HG03354 (cell line): ENCODE measurements around the gene PDIA2.
"Not testable (repeated sequence)": the region's sequence is repeated elsewhere in the genome, so short reads cannot be mapped to it uniquely, and the experiment has no call there.

Source experiments
- ATAC-seq: cut with Tn5 transposase; IDR thresholded peaks from one replicate; pipeline ENCODE4 v1.9.1; 2021; ENCODE audit warnings: mild to moderate bottlenecking; ENCODE audit not compliant: unreplicated experiment, poor library complexity, severe bottlenecking

The PDIA2 gene

GRCh38 chr16:283033-283805 lies at the start of gene PDIA2:
TSS of gene PDIA2 (plus strand) at chr16:283164. CDS start at chr16:283170, 6 bp downstream.
- ATAC-seq, result no peak

GRCh38 chr16:234468-235305 lies 48.3 kb upstream of the PDIA2 start, which contains the start of gene FAM234A:
TSS of gene FAM234A (plus strand) at chr16:234821. CDS start at chr16:254414, 19,593 bp downstream.
- ATAC-seq, result peak; percentile 86

DNA sequence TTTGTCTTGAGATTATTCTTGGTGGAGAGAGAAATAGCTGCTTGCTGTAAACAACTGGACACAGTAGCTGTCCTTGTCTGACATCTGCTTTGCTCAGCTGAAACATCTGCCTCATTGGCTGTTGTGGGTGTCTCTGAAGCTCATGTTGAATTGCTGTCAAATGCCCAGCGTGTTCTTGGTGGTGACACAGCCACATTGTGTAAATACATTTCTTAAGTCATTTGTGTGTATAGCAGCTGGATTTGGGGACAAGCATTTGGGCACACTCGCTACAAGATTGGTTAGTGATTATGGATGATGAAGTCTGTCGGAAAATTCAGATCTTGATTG lies 43.1 kb upstream of the PDIA2 start:
- ATAC-seq, result no peak

DNA sequence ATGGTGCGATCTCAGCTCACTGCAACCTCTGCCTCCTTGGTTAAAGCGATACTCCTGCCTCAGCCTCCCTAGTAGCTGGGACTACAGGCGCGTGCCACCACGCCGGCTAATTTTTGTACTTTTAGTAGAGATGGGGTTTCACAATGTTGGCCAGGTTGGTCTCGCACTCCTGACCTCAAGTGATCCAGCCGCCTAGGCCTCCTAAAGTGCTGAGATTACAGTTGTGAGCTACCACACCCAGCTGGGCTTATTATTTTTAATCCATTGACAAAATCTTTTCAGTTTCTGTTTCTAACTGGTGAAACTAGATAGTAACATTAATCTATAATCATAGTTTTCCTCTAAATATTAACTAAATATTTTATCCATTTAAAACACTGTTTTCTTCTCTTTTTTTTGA lies 42.4 kb upstream of the PDIA2 start:
- no peak for ATAC-seq

DNA sequence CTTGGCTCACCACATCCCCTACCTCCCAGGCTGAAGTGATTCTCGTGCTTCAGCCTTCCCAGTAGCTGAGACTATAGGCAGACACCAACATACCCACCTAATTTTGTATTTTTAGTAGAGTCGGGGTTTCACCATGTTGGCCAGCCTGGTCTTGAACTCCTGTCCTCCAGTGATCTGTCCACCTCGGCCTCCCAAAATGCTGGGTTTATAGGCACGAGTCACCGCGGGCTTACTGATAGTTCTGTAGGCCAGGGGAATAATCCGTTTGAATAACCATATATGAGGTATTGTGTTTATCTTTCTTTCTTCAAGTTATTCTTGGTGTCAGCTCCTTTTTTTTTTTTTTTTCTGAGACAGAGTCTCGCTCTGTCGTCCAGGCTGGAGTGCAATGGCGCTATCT lies 40.7 kb upstream of the PDIA2 start:
- ATAC-seq, result no peak

DNA sequence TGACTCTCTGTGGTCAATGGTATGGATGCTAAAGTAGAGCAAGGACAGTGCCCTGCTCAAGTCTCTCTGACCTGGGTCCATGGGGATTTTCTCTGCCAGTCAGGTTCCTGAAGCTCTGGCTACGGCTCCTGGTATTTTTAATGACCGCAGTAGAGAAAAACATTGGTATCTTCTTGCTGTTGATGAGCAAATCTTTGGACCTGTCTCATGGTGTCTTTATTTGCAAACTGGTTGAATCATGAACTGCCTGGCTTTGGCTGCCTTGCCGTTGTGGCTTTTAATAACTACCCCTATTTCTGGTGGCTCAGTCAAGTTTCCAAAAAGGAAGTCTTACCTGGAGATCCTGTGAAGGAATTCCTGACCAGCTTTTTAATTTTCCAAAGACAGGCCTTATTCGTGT lies 39.6 kb upstream of the PDIA2 start:
- ATAC-seq, result no peak

- no peak for ATAC-seq
Measured at GRCh38 chr16:245105-245504, 37.9 kb upstream of the PDIA2 start.

DNA sequence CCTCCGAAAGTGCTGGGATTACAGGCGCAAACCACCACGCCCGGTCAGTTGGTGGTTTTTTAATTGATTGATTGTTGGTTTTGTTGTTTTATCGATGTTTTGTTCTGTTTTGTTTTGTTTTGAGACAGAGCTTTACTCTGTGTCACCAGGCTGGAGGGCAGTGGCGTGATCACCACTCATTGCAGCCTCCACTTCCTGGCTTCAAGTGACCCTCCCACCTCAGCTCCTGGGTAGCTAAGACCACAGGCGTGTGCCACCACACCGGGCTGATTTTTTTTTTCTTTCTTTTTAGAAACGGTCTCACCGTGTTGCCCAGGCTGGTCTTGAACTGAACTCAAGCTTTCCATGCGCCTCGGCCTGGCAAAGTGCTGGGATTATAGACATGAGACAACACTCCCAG lies 35.9 kb upstream of the PDIA2 start:
- no peak for ATAC-seq

GRCh38 chr16:249431-249830 lies 33.5 kb upstream of the PDIA2 start:
- ATAC-seq, result no peak

DNA sequence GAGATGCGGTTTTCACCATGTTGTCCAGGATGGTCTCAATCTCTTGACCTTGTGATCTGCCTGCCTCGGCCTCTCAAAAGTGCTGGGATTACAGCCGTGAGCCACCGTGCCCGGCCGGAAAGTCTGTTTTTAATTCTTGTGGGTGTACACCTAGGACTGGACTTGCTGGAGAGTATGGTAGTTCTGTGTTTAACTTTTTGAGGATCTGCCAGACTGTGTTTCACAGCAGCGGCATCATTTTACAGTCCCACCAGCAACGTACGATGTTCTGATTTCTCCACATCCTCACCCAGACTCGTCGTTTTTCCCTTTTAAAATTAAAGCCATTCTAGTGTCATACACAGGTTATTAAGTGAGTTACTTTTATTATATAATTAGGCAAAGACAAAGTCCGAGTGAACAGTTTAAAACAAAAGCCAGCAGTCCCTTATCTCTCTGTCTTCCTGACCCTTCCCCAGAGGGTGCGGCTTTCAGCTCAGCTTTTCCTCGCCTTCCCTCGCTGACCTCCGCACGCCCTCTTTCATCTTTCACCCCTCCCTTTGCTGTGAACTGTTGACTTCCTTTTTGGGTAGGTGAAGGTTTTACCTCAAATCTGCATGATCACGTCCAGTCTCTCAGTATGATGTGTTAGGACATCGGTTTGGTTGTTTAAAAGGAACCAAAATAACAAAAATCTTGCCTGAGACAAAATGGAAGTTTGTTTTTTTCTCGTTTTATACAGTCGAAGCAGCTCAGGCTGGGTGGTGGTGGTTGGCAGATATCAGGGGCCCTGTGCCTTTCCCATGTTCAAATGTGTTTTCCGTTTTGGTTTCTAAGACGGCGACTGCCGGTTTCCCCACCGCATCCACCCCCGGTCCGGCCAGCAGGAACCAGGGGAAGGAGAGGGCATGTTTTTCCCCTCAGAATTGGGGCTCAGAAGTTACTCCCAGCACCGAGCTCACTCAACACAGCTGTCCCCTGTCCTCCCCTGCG lies 30.3 kb upstream of the PDIA2 start:
- ATAC-seq, result no peak

GRCh38 chr16:253833-254232 lies 29.1 kb upstream of the PDIA2 start:
- no peak for ATAC-seq

DNA sequence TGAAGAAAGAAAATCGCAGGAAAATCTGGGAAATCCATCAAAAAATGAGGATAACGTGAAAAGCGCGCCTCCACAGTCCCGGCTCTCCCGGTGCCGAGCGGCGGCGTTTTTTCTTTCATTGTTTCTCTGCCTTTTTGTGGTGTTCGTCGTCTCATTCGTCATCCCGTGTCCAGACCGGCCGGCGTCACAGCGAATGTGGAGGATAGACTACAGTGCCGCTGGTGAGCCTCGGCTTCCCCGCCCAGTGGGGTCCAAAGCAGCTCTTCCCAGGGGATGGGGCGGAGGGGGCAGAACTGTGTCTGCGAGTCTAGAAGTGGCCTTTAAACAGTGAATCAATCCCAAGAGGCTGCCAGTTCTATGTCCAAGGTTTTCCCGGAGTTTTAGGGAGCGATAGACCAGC lies 28.5 kb upstream of the PDIA2 start:
- no peak for ATAC-seq

DNA sequence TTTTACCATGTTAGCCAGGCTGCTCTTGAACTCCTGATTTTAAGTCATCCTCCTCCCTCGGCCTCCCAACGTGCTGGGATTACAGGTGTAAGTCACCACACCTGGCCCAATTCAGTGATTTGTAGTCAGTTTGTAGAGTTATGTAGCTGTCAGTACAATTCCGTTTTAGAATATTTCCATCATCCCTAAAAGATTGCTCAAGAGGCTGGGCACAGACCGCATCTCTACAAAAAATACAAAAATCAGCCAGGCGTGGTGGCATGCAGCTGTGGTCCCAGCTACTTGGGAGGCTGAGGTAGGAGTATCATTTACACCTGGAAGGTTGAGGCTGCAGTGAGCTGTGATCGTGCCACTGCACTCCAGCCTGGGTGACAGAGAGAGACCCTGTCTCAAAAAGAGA lies 27.8 kb upstream of the PDIA2 start:
- no peak for ATAC-seq

GRCh38 chr16:258091-258490 lies 24.9 kb upstream of the PDIA2 start:
- not testable (repeated sequence) for ATAC-seq

- no peak for ATAC-seq
Measured at GRCh38 chr16:259226-259625, 23.7 kb upstream of the PDIA2 start.

DNA sequence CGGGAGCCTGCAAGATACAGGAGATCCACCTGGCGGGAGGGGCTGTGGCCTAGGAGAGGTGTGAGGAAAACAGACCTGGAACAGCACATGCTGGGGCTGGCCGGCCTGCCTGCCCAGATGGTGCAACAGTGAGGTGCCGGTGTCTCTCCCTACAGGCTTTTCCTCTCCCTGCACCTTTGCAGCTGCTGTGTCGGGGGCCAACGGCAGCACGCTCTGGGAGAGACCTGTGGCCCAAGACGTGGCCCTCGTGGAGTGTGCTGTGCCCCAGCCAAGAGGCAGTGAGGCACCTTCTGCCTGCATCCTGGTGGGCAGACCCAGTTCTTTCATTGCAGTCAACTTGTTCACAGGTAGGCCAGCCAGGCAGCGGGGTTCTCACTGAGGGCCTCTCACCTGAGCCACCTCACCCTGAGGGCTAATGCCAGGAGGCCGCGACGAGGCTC lies 23.1 kb upstream of the PDIA2 start:
- ATAC-seq, result no peak

DNA sequence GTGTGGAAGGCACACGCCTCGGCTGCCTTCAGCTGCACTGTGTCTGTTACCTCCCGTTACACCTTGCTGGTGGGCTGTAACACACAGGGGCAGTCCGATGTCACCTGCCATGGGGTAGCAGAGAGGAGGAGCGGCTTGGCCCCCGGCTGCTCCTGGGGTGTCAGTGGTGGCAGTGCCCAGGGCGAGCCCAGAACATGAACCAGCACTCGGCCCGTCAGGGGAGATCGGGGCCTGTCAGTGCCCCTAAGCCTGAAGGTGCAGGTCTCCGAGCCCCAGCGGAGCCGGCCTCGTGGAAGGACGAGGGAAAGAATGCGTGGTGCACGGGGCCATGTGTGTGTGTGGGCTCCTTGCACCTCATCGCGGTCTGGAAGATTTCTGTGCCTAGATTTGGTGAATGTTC lies 22.6 kb upstream of the PDIA2 start:
- no peak for ATAC-seq

DNA sequence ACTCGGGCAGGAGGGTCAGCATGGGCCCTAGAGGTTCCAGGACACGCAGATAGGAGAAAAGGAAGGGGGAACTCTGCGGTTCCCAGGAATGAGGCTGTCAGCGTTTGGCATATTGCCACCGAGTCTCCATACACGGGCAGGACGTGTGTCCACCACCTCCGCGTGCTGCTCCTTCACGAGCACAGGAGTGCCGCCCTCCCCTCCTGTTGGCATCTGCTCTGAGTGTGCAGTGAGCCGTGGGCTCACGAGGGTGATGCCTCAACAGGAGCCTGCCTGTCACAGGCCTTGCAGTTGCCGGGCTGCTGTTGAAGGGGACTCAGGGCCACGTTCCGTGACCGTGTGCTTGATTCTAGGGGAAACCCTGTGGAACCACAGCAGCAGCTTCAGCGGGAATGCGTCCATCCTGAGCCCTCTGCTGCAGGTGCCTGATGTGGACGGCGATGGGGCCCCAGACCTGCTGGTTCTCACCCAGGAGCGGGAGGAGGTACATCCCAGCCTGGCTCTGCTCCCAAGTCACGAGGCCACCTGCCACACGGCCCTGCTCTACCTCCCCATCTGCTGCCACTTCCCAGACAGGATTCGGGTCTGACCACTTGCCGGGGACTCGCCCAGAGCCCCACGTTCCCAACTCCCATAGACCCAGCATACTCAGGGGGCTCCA lies 21.8 kb upstream of the PDIA2 start:
- no peak for ATAC-seq

DNA sequence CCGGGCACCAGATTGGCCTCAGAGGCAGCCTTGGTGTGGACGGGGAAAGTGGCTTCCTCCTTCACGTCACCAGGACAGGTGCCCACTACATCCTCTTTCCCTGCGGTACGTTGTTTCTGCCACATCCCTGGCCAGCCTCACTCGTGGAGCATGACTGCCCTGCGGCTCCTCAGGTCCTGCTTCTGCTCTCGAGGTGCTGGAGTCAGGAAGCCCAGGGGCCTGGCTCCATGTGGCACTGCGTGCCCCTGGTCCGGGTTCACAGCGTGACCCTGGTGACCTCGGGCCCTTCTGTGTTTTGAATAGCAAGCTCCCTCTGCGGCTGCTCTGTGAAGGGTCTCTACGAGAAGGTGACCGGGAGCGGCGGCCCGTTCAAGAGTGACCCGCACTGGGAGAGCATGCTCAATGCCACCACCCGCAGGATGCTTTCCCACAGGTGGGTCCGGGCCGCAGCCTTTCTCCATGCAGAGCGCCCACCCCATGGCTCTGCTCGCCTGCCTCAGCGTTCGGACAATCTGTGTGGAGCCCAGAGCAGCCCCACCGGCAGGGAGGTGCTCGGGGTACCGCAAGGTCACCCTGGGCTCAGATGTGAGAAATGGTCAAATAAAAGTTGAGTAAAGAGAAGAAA lies 20.7 kb upstream of the PDIA2 start:
- no peak for ATAC-seq
